ENCODE data around the gene TRIM72. TPM values are rescaled to one million over a fixed set of nuclear protein-coding genes. Genes with fewer than 3 reads are reported as not detected.
"Not testable (repeated sequence)": the region's sequence is repeated elsewhere in the genome, so short reads cannot be mapped to it uniquely, and the experiment has no call there.

Gene TRIM72
- total RNA-seq, 4 donors from 2014 or later: under 0.01 to 0.84 TPM; not detected in 2

- peaks cover 0 to 5% (median 0%) of the 10 kb centered on the region in 4 donors for H3K4me1 ChIP-seq
- H3K27me3 ChIP-seq: peaks cover 0 to 4% (median 0%) of the 10 kb centered on the region in 4 donors
- no peaks in the 10 kb centered on the region for H3K9me3 ChIP-seq
- intact Hi-C loops (cut with DNase I): no loop called here
- H3K4me3 ChIP-seq: no peak overlapping the region
- no peak overlapping the region for H3K27ac ChIP-seq (replicated peaks in 1 of 4)
- H3K36me3 ChIP-seq: no peaks in the 10 kb centered on the region
- 47% methylated on average over 10 of the region's 10 CpGs for WGBS
- TF ChIP-seq EP300 (IDR thresholded peaks at IDR 0.05) (no peak), POLR2AphosphoS5 (IDR thresholded peaks at IDR 0.05) (no peak), POLR2A (IDR thresholded peaks at IDR 0.05; ENCODE audit: low read depth) (no peak), CTCF (IDR thresholded peaks at IDR 0.05) (no peak)
- DNase-seq (ENCODE audit: extremely low spot score): no peak
These were observed 15.6 kb downstream of the TRIM72 start for GRCh38 chr16:31229501-31229900.

GRCh38 chr16:31238041-31238440 is 24.1 kb downstream of the TRIM72 start:
- intact Hi-C loops (cut with DNase I): no loop called here
- Histone ChIP-seq H3K4me3 (no peak overlapping the region), H3K9me3 (peaks cover 0 to 13% (median 0%) of the 10 kb centered on the region in 4 donors), H3K27me3 (no peaks in the 10 kb centered on the region), H3K4me1 (no peaks in the 10 kb centered on the region), H3K27ac (replicated peaks in 1 of 4) (no peak overlapping the region), H3K36me3 (no peaks in the 10 kb centered on the region)
- WGBS: 85% methylated on average over 4 of the region's 4 CpGs
- DNase-seq (ENCODE audit: extremely low spot score): no peak
- TF ChIP-seq EP300 (IDR thresholded peaks at IDR 0.05): no peak
- no peak for TF ChIP-seq CTCF (IDR thresholded peaks at IDR 0.05)
- no peak for TF ChIP-seq POLR2A (IDR thresholded peaks at IDR 0.05; ENCODE audit: low read depth)
- TF ChIP-seq POLR2AphosphoS5 (IDR thresholded peaks at IDR 0.05): no peak

DNA sequence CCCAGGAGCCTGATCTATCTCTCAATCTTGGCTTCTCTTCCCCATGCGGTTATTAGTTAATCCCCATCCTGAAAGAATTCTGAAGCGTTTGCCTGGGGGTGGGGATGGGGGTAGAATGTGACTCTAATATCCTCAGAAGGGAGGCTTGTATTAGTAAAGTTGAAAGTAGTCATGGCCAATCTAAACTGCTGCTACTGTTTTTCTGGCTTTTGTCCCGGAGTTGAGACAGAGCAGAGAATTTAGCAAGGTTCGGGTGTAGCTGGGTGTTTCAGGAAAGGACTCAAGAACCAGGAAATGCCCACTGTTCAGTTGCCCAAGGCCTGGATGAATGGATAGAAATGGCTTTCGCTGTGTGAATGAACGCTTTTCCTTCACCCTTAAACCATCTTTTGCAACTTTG is 28.3 kb downstream of the TRIM72 start:
- Histone ChIP-seq H3K27ac (replicated peaks in 1 of 4) (no peak overlapping the region), H3K27me3 (peaks cover 0 to 28% (median 0%) of the 10 kb centered on the region in 4 donors), H3K36me3 (no peaks in the 10 kb centered on the region), H3K9me3 (no peaks in the 10 kb centered on the region), H3K4me1 (no peaks in the 10 kb centered on the region), H3K4me3 (no peak overlapping the region)
- WGBS: 50% methylated on average over 6 of the region's 6 CpGs
- TF ChIP-seq POLR2AphosphoS5 (IDR thresholded peaks at IDR 0.05) (no peak), CTCF (IDR thresholded peaks at IDR 0.05) (no peak), EP300 (IDR thresholded peaks at IDR 0.05) (no peak), POLR2A (IDR thresholded peaks at IDR 0.05; ENCODE audit: low read depth) (no peak)
- intact Hi-C loops (cut with DNase I): no loop called here
- no peak for DNase-seq (ENCODE audit: extremely low spot score)

DNA sequence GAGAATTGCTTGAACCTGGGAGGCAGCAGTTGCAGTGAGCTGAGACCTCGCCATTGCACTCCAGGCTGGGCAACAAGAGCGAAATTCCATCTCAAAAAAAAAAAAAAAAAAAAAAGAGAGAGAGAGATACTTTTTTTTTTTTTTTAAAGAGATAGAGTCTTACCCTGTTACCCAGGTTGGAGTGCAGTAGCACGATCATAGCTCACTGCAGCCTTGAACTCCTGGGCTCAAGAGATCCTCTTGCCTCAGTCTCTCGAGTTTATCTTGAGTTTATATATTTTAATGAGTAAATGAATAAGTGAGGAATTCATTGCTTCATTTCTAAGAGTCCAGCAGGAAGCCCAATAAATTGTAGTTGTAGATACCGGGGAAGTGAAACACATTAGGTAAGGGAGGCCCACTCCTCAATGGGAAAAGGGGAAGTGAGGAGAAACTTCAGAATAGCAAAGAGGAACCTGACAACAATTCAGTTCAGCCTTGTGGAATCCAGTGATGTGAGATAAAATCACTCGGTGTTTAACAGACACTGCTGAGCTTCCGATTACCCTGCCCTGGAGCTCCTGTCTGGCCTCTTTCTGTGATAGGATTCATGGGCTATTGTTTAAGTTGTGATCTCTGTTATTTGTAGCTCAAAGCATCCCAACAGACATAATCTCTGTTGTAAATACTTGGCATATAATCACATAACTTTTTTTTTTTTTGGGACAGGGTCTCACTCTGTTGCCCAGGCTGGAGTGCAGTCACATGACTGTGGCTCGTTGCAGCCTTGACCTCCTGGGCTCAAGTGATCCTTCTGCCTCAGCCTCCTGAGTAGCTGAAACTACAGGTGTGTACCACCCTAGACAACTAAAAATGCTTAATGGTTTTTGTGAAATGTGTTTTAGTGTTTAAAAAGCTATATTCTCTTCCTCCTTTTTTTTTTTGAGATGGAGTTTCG is 30.1 kb downstream of the TRIM72 start:
- Histone ChIP-seq H3K9me3 (no peaks in the 10 kb centered on the region), H3K36me3 (no peaks in the 10 kb centered on the region), H3K4me3 (no peak overlapping the region), H3K27ac (replicated peaks in 1 of 4) (no peak overlapping the region), H3K27me3 (peaks cover 0 to 46% (median 0%) of the 10 kb centered on the region in 4 donors), H3K4me1 (no peaks in the 10 kb centered on the region)
- TF ChIP-seq EP300 (IDR thresholded peaks at IDR 0.05) (no peak), POLR2A (IDR thresholded peaks at IDR 0.05; ENCODE audit: low read depth) (no peak), POLR2AphosphoS5 (IDR thresholded peaks at IDR 0.05) (no peak), CTCF (IDR thresholded peaks at IDR 0.05) (no peak)
- DNase-seq (ENCODE audit: extremely low spot score): no peak
- 54% methylated on average over 9 of the region's 9 CpGs for WGBS
- intact Hi-C loops (cut with DNase I): no loop called here

GRCh38 chr16:31245598-31245997 is 31.7 kb downstream of the TRIM72 start:
- H3K27ac ChIP-seq (replicated peaks in 1 of 4); H3K4me3 ChIP-seq; intact Hi-C loops (cut with DNase I); H3K9me3 ChIP-seq; DNase-seq (ENCODE audit: extremely low spot score); H3K36me3 ChIP-seq; H3K4me1 ChIP-seq: not testable (repeated sequence)
- H3K27me3 ChIP-seq: peaks cover 0 to 49% (median 0%) of the 10 kb centered on the region in 4 donors
- 22% methylated on average over 8 of the region's 8 CpGs for WGBS
